ENCODE measurements around the gene RPL23.
A peak's percentile ranks its signal among the peaks of the same experiment; 100 is the strongest.

The RPL23 gene

DNA sequence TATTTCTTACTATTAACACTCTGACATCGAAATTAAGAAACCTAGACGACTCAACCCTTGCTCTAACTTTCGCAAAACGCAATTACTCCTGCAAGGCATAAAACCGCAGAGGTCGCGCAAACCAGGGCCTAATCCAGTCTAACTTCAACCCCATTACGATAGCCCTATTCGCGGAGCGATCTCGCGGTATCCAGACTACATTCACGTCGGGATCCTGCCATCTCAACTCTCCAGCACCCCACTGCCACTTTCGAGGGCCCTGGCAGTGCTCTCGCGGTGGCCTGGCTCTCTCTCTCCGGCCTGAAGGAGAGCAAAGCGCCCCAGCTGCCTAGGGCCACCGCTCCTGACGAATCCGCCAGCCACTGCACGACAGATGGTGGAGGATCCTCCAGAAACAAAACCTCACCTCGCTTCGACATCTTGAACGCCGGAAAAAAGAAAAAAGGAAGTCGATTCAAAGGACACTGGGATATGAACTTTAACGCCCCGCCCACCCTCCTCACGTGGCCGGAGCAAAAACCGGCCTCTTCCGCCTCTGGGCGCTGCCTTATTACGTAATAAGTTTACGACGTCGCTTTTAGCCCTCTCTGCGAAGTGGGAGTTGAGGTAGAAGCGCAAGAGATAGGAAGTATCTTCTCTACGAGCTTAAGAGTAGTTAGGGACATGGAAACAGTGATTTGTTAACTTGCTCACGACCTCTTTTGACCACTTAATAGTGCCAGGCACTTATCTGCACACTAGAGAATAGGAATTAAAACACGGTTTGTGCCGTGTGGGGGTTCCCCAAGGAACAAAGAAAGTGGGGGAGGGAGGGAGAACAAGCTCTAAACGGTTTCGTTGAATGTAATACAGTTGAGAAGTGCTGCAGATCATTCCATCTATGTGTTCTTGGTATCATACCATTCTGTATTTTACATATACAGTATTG lies at the start of gene RPL23:
Gene RPL23, minus strand, starts transcription at position 430 of the 928 bp plus-strand sequence. Its CDS starts 11 bp downstream, at position 419.
- peak; percentile 96 for DNase-seq

GRCh38 chr17:38900978-38901656 lies 47.6 kb upstream of the RPL23 start:
- DNase-seq, result no peak

GRCh38 chr17:38899421-38899820 lies 45.9 kb upstream of the RPL23 start:
- DNase-seq, result no peak

GRCh38 chr17:38898812-38899348 lies 45.4 kb upstream of the RPL23 start:
- DNase-seq, result no peak

DNA sequence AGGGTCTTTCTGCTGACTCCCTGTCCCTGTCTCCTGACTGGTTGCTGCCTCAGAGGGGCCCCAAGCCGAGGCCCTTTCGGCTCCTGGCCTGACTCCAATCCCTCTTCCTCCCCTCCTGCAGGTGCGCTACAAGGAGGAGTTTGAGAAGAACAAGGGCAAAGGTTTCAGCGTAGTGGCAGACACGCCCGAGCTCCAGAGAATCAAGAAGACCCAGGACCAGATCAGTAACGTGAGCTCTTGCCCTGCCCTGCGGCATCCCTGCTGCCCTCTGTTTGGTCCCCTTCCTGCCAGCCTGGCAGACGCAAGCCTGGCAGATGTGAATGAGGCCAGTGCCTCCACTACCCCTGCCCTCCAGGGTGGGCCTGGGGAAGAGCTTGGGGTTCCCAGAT lies 44.8 kb upstream of the RPL23 start:
- DNase-seq, result no peak

DNA sequence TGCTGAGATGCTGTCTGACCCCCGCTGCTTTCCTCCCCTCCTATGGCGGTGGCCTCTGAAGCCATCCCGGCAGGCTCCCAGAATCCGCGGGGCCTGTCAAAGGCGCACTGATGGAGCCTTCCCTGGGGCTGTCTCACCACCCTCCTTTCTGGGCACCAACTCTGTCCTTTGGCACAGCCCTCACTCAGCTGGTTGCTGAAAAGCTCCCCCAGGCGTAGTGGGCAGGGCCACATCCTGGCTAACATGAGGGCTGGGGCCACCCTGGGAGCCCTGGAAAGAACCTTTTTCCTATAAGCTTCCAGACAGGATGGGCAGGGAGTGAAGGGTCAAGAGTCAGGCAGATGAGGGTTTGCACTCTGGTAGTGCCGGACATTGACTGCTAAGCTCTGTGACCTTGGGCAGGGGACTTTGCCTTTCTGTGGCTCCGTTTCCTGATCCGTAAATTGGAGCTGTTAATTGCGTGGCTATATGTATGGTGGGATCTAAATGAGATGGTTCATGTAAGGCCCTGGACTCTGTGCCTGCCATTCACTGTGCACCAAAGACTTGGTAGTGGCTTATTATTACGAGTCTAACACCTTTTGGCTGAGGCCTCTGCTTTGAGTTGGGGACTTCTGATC lies 44.3 kb upstream of the RPL23 start:
- DNase-seq, result no peak

- DNase-seq, result no peak
Observed at GRCh38 chr17:38897176-38897575, 43.7 kb upstream of the RPL23 start.

GRCh38 chr17:38896346-38896954 lies 42.9 kb upstream of the RPL23 start:
- no peak for DNase-seq

- no peak for DNase-seq
Observed at GRCh38 chr17:38894276-38894675, 40.8 kb upstream of the RPL23 start.

- DNase-seq, result no peak
Observed at GRCh38 chr17:38893607-38894006, 40.1 kb upstream of the RPL23 start.

GRCh38 chr17:38893113-38893512 lies 39.6 kb upstream of the RPL23 start:
- DNase-seq, result no peak

GRCh38 chr17:38892620-38893019 lies 39.1 kb upstream of the RPL23 start:
- no peak for DNase-seq

- no peak for DNase-seq
Observed at GRCh38 chr17:38892083-38892482, 38.6 kb upstream of the RPL23 start.

- DNase-seq, result no peak
Observed at GRCh38 chr17:38891441-38891840, 37.9 kb upstream of the RPL23 start.

- DNase-seq, result no peak
Observed at GRCh38 chr17:38890410-38890746, 36.9 kb upstream of the RPL23 start.

- DNase-seq, result no peak
Observed at GRCh38 chr17:38889745-38890409, 36.4 kb upstream of the RPL23 start.

GRCh38 chr17:38888842-38889241 lies 35.3 kb upstream of the RPL23 start:
- DNase-seq, result no peak

DNA sequence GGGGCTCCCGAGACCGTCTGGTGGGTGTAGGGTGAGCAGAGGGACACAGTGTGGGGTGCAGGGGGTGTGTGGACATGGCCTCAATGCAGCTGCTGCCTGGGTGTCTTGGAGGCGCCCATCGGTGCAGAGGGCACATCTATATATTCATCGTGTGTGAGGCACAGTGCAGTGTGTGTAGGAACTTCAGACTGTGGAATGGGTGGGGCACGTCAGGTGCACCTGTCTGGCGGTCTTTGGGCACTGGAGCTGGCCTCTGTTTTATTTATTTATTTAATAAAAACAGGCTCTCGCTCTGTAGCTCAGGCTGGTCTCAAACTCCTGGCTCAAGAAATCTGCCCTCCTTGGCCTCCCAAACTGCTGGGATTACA lies 33.1 kb upstream of the RPL23 start:
- DNase-seq, result no peak

GRCh38 chr17:38885728-38886642 lies 32.5 kb upstream of the RPL23 start:
- no peak for DNase-seq

- DNase-seq, result no peak
Observed at GRCh38 chr17:38885044-38885727, 31.7 kb upstream of the RPL23 start.
